Kidney tubule cell (primary cell): Measurements from ENCODE around the gene SYNJ1.
"Not testable (repeated sequence)": the region's sequence is repeated elsewhere in the genome, so short reads cannot be mapped to it uniquely, and the experiment has no call there.

Experiments
- DNase-seq: peaks from one replicate; pipeline ENCODE4 v3.0.0-alpha.2; 2018; ENCODE audit warnings: low spot score

Gene SYNJ1

GRCh38 chr21:32727687-32728455, at the start of gene SYNJ1:
TSS of gene SYNJ1 (minus strand) at chr21:32728013. CDS start at chr21:32726895, 1,118 bp downstream.
- peak; percentile 97 for DNase-seq

GRCh38 chr21:32777269-32777668, 49.5 kb upstream of the SYNJ1 start:
- no peak for DNase-seq

GRCh38 chr21:32776743-32777142, 48.9 kb upstream of the SYNJ1 start:
- DNase-seq = no peak

- DNase-seq = not testable (repeated sequence)
Measured at GRCh38 chr21:32773048-32773344, 45.2 kb upstream of the SYNJ1 start.

GRCh38 chr21:32772281-32773047, 44.7 kb upstream of the SYNJ1 start:
- peak; percentile 52 for DNase-seq

GRCh38 chr21:32770871-32771523, 43.2 kb upstream of the SYNJ1 start:
- DNase-seq = peak; percentile 61

- DNase-seq = no peak
Measured at GRCh38 chr21:32768530-32768929, 40.7 kb upstream of the SYNJ1 start.

GRCh38 chr21:32765058-32765457, 37.2 kb upstream of the SYNJ1 start:
- DNase-seq = no peak

- DNase-seq = no peak
Measured at GRCh38 chr21:32764186-32764585, 36.4 kb upstream of the SYNJ1 start.

- no peak for DNase-seq
Measured at GRCh38 chr21:32757804-32758203, 30.0 kb upstream of the SYNJ1 start.

GRCh38 chr21:32756096-32756495, 28.3 kb upstream of the SYNJ1 start:
- DNase-seq = no peak

GRCh38 chr21:32753818-32754585, 26.2 kb upstream of the SYNJ1 start:
- DNase-seq = no peak

- no peak for DNase-seq
Measured at GRCh38 chr21:32750405-32750804, 22.6 kb upstream of the SYNJ1 start.

GRCh38 chr21:32749662-32750061, 21.8 kb upstream of the SYNJ1 start:
- no peak for DNase-seq

- no peak for DNase-seq
Measured at GRCh38 chr21:32748529-32748928, 20.7 kb upstream of the SYNJ1 start.

- no peak for DNase-seq
Measured at GRCh38 chr21:32747396-32747795, 19.6 kb upstream of the SYNJ1 start.

GRCh38 chr21:32746711-32747110, 18.9 kb upstream of the SYNJ1 start:
- DNase-seq = not testable (repeated sequence)

GRCh38 chr21:32742396-32742795, 14.6 kb upstream of the SYNJ1 start:
- no peak for DNase-seq

- DNase-seq = no peak
Measured at GRCh38 chr21:32741336-32741735, 13.5 kb upstream of the SYNJ1 start.

GRCh38 chr21:32739946-32740345, 12.1 kb upstream of the SYNJ1 start:
- DNase-seq = no peak

- not testable (repeated sequence) for DNase-seq
Measured at GRCh38 chr21:32736083-32736482, 8.3 kb upstream of the SYNJ1 start.

- no peak for DNase-seq
Measured at GRCh38 chr21:32735524-32735923, 7.7 kb upstream of the SYNJ1 start.
